GM19239 (cell line): Measurements from ENCODE around the gene NTNG1.

Experiments
- DNase-seq: peaks from one replicate; pipeline ENCODE4 v3.0.0; 2011; ENCODE audit warnings: low spot score; ENCODE audit not compliant: insufficient read length
- FAIRE-seq: peaks from 2 replicates; lab custom pipeline; 2011; peaks lifted over from hg19 to GRCh38; lab: Jason Lieb, UNC

The NTNG1 gene

GRCh38 chr1:107529511-107530149 lies 388.8 kb downstream of the NTNG1 start:
- FAIRE-seq (peak; percentile 80), DNase-seq (peak; percentile 30)

GRCh38 chr1:107530543-107530942 lies 389.7 kb downstream of the NTNG1 start:
- DNase-seq (no peak), FAIRE-seq (no peak)

- DNase-seq: no peak
- FAIRE-seq: no peak
Measured at GRCh38 chr1:107531065-107531908, 390.4 kb downstream of the NTNG1 start.

- no peak for DNase-seq
- no peak for FAIRE-seq
Measured at GRCh38 chr1:107532318-107532717, 391.5 kb downstream of the NTNG1 start.
